Lower leg skin (tissue), 3 donors: ENCODE measurements around the gene CALU.

ENCODE experiments used
- CTCF ChIP-seq, 3 donors: fragments of 450-650 bp; IDR thresholded peaks; one replicate each; pipeline ENCODE4 v1.5.1; 2016; ENCODE audit warnings: antibody characterized with exemption in 3 of 3, mild to moderate bottlenecking in 3 of 3, moderate library complexity in 2 of 3
- POLR2A ChIP-seq, 2 donors: fragments of 450-650 bp; IDR thresholded peaks; one replicate each; pipeline ENCODE4 v1.6.1; 2016 to 2017; ENCODE audit warnings: antibody characterized with exemption in 2 of 2, mild to moderate bottlenecking in 1 of 2, moderate library complexity in 1 of 2

- no peak for TF ChIP-seq POLR2A (IDR thresholded peaks at IDR 0.05)
- TF ChIP-seq CTCF (IDR thresholded peaks at IDR 0.05) = no peak
These were observed 13.1 kb downstream of the CALU start for GRCh38 chr7:128752251-128752650.
